ENCODE measurements around the gene ANXA2.
"Not testable (repeated sequence)": the region's sequence is repeated elsewhere in the genome, so short reads cannot be mapped to it uniquely, and the experiment has no call there.

Gene ANXA2

GRCh38 chr15:60397772-60398445 is at the start of gene ANXA2:
Gene ANXA2 (minus strand): TSS chr15:60397986. CDS start chr15:60386075, 11,911 bp downstream.
- DNase-seq = peak; percentile 93

- DNase-seq = no peak
These were observed 46.6 kb upstream of the ANXA2 start for GRCh38 chr15:60444289-60444912.

GRCh38 chr15:60442763-60443162 is 45.0 kb upstream of the ANXA2 start:
- DNase-seq = no peak

GRCh38 chr15:60442031-60442650 is 44.4 kb upstream of the ANXA2 start:
- no peak for DNase-seq

GRCh38 chr15:60441331-60441730 is 43.5 kb upstream of the ANXA2 start:
- DNase-seq = no peak

GRCh38 chr15:60438646-60439045 is 40.9 kb upstream of the ANXA2 start:
- no peak for DNase-seq

GRCh38 chr15:60428935-60429334 is 31.1 kb upstream of the ANXA2 start:
- no peak for DNase-seq

GRCh38 chr15:60426870-60427508 is 29.2 kb upstream of the ANXA2 start:
- DNase-seq = no peak

GRCh38 chr15:60425461-60425860 is 27.7 kb upstream of the ANXA2 start:
- no peak for DNase-seq

- no peak for DNase-seq
These were observed 26.2 kb upstream of the ANXA2 start for GRCh38 chr15:60424006-60424405.

- no peak for DNase-seq
These were observed 25.8 kb upstream of the ANXA2 start for GRCh38 chr15:60423537-60423936.

GRCh38 chr15:60421544-60421943 is 23.8 kb upstream of the ANXA2 start:
- DNase-seq = no peak

- no peak for DNase-seq
These were observed 22.5 kb upstream of the ANXA2 start for GRCh38 chr15:60420203-60420716.

- DNase-seq = no peak
These were observed 22.0 kb upstream of the ANXA2 start for GRCh38 chr15:60419753-60420152.

- no peak for DNase-seq
These were observed 20.3 kb upstream of the ANXA2 start for GRCh38 chr15:60418096-60418495.

- no peak for DNase-seq
These were observed 19.3 kb upstream of the ANXA2 start for GRCh38 chr15:60417112-60417511.

- DNase-seq = no peak
These were observed 18.7 kb upstream of the ANXA2 start for GRCh38 chr15:60416484-60416883.

- DNase-seq = no peak
These were observed 16.4 kb upstream of the ANXA2 start for GRCh38 chr15:60414016-60414682.

- DNase-seq = no peak
These were observed 15.5 kb upstream of the ANXA2 start for GRCh38 chr15:60413231-60413824.

GRCh38 chr15:60412807-60413206 is 15.0 kb upstream of the ANXA2 start:
- DNase-seq = not testable (repeated sequence)

- DNase-seq = no peak
These were observed 14.1 kb upstream of the ANXA2 start for GRCh38 chr15:60411774-60412425.

- not testable (repeated sequence) for DNase-seq
These were observed 12.6 kb upstream of the ANXA2 start for GRCh38 chr15:60410350-60410749.
